HG02642 (cell line): ENCODE data around the gene SLC8B1.
A peak's percentile ranks its signal among the peaks of the same experiment; 100 is the strongest.

Experiments used
- ATAC-seq: cut with Tn5 transposase; IDR thresholded peaks from one replicate; pipeline ENCODE4 v1.9.1; 2021; ENCODE audit warnings: mild to moderate bottlenecking; ENCODE audit not compliant: unreplicated experiment, poor library complexity

SLC8B1 gene

DNA sequence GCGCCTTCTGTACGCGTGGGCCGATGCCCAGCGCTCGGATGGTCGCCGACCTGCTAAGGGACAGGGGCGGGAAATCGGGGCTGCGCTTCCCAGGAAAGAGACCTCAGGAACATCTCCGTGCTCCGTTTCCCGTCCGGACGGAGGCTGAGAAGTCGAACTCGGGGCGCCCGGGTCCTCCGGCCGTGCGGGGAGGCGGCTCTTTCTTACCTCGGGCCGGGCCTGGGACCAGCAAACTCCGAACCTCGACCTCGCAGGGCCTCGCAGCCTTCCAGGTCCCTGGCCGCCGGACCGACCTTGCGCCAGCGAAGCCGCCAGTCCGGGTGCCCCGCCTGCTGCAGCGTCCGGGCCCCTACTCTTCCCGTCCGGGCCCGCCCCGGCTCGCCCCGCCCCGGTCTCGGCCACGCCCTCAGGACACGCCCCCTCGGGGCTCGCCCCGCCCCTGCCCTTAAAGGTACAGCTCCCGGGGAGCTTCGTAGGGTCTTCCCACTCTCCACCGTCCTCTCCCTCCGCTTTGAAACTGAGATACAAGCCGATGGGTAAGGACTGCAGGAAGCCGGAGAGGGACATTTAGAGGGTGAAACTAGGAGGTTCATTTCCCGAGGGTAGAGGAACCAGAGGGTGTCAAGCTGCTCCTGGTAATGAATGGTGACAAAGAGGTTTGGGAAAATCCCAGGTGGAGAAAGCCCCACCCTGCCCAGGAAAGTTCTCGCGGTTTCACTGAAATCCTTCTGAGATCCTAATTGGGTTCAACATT lies at the start of gene SLC8B1:
TSS of gene SLC8B1 (minus strand) at position 324 of the 754 bp plus-strand sequence. CDS start 2,231 bp downstream, outside the sequence.
- ATAC-seq, result peak; percentile 92

DNA sequence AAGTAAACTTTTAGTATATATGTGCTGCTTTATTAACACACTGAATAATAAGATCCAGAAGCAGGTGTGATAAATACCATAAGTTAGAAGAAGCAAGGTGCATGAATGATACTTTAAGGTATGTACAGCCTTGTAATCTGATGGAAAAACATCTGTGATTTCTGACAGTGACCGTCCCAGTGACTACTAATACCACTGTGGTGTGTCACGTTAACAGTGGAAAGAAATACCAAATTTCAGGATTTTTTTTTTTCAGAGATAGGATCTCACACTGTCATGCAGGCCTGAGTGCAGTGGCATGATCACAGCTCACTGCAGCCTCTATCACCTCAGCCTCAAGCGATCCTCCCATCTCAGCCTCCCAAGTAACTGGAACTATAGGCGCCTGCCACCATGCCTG lies 47.3 kb upstream of the SLC8B1 start:
- no peak for ATAC-seq

DNA sequence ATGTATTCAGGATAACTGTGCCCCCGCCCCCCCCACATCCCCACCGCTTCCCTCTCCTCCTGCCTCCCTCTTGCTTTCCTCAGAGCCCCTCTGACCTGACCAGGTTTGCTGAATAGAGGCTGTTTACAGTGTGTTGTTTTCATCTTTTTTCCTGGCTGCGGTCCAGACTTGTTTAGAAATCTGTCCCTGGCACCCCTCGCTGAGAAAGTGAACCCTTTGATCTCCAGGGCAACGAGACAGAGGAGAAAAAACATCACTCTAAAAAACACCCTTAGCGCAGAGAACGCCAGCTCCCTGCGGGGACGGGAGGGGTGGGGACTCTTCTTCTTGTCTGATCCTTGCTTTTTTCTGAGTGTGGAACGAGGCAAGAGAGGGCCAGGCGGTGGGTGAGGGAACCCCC lies 46.3 kb upstream of the SLC8B1 start:
- ATAC-seq, result no peak

DNA sequence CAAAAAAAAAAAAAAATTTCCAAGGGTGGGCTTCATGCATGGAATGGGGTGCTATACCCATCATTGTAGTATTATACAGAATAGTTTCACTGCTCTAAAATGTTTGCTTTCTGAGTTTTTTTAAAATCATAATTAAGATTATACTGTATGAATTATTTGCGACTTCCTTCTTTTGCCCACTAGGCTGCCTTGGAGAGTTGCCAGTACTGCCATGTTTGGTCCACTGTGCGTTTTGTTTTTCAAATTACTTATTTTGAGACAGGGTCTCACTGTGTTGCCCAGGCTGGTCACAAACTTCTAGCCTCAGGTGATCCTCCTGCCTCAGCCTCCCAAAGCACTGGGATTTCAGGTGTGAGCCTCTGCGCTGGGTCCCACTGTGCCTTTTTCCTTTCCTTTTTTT lies 43.4 kb upstream of the SLC8B1 start:
- no peak for ATAC-seq

DNA sequence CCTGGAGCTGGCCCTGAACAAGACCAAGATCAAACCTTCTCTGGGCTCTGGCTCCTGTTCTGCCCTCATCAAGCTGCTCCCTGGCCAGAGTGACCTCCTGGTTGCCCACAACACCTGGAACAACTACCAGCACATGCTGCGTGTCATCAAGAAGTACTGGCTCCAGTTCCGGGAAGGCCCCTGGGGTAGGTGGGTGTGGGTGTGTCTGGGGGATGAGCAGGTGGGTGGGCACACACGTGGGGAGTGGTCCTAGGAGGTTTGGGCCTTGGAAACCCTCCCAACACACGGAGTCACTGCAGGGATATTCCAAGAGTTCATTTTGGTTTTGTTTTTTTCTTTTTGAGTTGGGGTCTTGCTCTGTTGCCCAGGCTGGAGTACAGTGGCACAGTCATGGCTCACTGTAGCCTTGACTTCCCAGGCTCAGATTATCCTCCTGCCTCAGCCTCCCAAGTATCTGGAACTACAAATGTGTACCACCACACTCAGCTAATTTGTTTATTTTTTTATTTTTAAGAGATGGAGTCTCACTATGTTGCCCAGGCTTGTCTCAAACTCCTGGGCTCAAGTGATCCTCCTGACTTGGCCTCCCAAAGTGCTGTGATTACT lies 40.0 kb upstream of the SLC8B1 start:
- ATAC-seq, result no peak

DNA sequence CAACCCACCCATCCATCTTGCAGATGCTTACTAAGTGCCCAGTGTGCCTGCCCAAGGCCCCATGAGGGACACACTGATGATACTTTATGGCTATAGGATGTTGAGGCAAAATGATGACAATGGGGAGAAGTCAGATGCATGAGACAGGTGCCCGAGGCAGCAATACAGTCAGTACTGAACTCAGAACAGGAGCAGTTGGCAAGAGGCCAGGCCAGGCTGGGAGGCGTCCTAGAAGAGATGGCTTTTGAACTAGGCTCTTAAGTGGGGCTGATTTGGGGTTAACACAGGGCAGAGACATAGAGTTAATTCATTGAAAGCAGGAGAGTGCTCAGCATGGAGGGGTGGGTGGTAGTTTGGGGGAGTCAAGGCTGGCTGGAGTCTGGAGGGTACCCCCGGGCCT lies 39.1 kb upstream of the SLC8B1 start:
- ATAC-seq, result no peak

DNA sequence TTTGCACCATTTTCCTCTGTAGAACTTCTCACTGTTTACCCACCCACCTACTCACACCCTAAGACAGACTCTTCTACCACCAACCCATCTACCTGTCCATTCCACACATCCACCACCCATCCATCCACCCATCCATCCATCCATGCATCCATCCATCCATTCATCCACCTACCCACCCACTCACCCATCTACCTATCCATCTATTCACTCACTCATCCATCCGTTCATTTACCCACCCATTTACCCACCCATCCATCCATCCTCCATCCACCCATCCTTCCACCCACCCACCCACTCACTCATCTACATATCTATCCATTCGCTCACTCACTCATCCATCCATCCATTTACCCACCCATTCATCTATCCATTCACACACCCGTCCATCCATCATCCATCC lies 38.5 kb upstream of the SLC8B1 start:
- no peak for ATAC-seq

DNA sequence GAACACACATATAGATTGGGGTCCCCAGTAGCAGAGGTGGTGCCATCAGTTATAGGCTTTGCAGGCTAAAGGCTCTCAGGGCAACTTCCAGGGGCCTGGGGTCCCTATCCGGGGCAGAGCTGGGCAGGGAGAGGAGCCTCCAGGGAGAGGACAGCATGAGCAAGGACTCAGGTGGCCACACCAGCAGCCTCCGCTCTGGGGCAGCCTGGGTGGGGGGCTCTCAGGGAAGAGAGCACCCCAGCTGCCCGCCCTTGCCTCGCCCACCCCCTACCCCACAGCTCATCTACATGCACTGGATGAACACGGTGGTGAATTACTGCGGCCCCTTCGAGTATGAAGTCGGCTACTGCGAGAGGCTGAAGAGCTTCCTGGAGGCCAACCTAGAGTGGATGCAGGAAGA lies 37.5 kb upstream of the SLC8B1 start:
- ATAC-seq, result no peak

DNA sequence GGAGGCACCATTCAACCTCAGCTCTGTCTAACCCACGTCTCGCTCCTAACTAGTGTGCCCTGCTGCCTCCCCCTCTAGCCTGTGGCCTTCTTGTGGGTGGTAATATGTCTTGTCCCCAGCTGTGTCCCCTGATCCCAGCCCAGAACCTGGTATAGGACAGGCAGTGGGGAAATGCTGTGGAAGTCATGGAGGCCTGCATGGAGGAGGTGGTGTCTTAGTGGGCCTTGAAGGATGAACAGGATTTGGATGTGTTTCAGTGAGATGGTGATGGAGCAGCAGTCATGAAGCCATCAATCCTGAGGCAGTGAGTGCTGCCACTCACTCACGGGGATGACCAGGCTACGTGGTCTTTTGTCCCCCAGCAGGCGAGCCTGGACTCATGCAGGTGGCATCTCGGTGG lies 36.9 kb upstream of the SLC8B1 start:
- no peak for ATAC-seq

DNA sequence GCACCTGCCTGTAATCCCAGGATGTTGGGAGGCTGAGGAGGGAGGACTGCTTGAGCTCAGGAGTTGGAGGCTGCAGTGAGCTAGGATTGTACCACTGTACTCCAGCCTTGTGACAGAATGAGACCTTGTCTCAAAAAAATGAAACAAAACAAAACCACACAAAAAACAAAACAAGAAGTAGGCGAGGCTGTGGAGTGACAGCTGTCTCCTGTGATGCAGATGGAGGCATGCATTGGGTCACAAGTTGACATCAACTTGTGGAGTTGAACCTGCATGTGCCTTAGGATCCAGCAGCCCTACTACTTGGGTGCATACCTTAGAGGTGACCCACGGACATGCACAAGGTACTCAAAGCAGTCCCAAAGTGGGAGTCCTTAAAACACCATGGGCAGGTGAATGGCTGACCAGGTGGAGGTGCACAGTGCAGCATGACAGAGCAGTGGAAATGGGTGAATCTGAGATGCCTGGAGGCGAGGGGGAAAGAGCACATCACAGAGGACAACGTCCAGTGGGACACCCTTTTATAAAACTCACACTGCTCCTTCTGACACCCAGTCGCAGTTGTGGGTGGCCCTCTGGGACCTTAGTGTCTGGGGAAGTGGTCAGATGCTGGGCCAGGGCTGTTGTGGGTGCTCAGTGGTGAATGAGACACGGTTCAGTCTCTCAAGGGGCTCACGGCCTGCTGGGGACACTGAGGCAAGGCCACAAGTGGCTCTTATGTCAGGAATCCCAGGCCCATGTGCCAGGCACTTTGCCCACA lies 36.2 kb upstream of the SLC8B1 start:
- ATAC-seq, result no peak

DNA sequence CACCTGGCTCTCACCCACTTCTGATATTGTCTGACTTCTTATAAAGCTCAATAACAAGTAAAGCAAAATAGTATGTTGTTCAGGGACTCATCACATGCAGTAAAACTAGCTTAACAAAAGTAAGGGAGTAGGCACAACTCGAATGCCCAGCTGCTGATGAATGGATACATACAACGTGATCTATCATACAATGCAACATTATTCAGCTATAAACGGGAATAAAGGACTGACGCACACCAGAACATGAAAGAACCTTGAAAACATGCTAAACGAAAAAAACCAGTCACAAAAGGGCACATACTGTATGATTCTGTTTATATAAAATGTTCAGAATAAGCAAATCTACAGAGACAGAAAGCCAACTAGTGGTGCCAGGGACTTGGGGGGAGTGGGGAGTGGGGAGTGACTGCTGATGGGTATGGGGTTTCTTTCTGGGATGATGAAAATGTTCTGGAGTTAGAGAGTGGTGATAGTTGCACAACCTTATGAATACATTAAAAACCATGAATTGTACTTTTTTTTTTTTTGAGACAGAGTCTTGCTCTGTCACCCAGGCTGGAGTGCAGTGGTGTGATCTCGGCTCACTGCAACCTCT lies 34.6 kb upstream of the SLC8B1 start:
- ATAC-seq, result no peak

DNA sequence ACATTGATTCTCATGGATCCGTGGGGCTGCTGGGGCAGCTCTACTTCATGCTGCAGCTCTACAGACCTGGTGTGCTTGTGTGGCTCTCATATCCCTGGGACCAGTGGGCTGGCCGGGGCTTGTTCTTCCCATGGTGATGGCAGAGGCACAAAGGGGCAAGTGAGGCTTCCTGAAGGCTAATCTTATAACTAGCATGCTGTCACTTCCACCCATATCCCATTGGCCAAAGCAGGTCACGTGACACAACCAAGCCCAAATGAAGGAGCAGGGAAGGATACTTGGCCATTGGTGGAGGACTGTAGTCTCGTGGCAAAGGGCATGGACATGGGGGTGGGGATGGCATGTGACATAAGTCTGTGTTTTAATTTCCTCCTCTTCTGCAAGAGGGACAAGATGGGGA lies 33.4 kb upstream of the SLC8B1 start:
- ATAC-seq, result no peak

DNA sequence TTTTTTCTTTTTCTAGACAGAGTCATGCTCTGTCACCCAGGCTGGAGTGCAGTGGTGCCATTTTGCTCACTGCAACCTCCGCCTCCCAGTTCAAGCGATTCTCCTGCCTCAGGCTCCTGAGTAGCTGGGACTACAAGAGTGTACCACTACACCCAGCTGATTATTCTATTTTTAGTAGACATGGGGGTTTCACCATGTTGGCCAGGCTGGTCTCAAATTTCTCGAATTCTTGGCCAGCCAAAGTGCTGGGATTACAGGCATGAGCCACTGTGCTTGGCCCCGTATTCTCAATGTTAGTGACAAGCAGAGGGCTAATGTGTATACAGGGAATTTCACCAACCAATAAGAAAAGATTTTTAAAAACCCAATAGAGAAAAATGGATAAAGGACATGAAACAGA lies 31.9 kb upstream of the SLC8B1 start:
- no peak for ATAC-seq

DNA sequence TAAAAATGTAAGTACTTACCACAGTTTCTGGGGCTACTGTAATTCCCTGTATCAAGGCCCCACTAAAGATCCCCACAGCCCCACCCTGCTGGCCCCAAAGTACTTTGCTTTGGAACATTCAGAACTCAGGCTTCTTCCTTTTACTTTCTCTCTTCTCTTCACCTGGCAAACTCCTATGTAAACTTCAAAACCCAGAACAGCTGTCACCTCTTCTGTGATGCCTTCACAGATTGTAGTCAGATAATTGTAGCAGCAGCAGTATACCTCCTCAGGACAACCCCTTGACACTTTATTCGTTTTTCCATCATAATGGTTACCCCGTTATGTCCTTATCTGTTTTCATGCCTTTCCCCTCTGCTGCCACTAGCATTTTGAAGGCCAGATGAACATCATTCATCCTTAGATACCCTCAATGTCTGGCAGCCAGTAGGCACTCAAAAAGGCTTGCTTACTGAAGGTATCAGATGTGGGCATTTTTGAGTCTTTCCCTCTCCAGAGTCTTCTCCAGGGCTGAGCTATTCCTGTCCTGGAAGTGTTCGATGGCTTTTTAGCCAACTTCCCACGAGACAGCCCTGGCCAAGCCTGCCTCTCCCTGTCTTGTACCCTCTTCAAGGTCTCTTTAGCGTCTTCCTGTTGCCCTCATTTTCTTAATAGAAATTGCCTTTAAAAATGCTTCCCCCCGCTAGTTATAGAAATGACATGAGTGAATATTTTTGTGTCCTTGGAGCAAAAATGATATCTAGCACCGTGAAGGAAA lies 30.9 kb upstream of the SLC8B1 start:
- no peak for ATAC-seq

DNA sequence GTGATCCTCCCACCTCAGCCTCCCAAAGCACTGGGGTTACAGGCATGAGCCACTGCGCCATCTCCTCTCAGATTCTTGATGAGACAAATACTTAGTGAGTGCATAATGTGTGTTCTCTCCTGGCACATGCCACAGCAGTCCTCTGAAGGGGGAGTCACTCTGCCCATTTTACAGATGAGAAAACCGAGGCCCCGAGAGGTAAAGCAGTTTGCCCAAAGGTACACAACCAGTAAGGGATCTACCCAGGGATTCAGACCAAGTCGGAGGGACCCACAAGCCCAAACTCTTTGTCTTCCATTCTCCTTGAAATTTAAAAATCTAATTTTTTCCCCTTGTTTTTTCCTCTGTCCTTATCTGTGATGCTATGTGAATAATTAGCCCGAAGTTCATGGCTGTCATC lies 29.8 kb upstream of the SLC8B1 start:
- ATAC-seq, result no peak

DNA sequence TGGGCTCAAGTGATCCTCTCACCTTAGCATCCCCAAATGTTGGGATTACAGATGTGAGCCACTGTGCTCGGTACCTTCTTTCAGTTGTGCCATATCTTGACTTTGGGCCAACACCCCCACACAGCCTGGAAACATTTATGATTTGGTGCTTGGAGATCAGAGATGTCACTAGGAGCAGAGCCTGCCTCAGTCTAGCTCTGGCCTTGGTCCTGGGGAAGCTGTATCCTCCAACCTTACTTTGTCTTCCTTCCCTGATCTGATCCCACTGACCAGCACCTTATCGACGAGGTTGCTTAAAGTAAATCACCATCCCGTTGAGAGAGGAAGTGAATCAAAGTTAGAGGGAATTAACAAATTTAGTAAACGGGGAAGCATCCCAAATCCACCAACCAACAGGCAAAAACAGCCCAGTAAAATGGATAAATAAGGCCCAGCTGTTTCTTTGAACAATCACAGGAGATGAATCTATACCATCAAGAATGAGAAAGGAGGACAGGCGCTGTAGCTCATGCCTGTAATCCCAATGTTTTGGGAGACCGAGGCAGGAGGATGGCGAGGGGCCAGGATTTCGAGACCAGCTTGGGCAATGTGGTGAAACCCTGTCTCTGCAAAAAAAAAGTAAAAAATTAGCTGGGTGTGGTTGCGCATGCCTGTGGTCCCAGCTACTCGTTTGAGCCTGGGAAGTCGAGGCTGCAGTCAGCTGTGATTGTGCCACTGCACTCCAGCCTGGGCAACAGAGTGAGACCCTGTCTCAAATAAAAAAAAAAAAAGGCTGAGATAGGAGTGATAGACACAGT lies 26.9 kb upstream of the SLC8B1 start:
- ATAC-seq, result no peak

DNA sequence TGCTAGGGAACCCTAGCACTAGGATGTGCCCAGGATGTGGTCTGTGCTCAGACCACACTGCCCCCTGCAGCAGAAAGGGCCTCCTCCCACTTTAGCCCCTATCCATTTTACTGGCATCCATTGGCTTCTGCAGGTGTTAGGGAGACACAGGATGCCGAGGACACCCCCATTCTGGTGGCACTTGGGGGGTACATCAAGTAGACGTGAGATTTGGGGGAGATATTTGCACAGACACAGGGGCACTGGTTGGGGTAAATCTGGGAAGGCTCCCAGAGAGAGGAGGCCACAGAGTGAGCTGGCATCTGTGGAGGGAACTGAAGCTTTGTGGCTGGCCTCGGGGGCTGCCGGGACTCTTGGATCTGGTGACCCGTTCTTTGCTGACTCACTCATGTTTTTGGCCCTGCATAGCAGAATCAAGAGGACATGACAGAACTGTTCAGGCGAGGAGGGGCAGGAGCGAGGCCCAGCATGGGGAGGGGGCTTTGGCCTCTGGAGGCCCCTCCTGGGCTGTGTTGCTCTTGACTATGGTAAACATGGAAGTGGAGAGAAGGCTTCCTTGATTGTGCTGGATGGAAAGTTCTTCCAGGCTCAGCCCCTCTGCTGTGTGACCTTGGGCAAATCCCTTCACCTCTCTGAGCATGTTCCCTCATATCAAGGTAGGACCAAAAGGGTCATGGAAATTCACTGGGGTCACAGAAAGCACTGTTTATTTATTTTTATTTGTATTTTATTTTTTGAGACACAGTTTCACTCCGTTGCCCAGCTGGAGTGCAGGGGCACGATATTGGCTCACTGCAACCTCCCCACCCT lies 25.2 kb upstream of the SLC8B1 start:
- ATAC-seq, result no peak

DNA sequence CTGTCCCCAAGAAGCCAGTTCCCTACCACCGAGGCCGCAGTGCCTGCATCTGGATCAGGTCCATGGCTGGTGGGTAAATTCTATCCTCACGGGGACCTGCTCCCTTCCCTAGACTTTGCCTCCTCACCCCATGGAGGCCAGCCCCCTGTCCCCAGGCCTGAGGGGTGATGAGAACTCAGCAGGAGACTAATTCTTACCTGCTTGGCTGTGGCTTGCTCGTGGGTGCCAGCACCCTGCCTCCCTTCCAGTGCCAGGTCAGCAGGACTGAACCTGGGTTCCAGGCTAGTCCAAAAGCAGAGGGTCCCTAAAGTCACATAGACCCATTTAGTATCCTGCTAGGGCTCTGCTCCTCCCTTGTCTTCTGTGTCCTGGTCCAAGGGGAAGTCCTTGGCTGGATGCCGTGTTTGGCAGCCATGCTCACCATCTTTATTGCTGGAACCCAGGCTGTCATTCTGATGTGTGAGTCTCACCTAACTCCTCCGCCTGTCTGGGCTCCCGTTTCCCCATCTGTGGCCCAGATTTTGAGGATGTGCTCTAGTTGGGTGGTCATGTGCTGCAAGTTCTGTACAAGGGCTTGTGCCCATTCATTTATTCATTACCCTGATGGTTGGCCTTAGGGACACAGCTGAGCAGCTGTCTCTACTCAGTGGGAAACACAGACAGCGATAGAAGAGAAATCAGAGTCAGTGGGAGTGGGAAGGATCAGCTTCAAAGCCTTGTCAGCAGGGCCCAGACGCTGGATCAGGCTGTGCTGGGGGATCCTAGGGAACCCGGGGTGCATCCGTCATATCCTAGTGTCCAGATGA lies 24.4 kb upstream of the SLC8B1 start:
- no peak for ATAC-seq
